ENCODE measurements around the gene TPRG1.

DNA sequence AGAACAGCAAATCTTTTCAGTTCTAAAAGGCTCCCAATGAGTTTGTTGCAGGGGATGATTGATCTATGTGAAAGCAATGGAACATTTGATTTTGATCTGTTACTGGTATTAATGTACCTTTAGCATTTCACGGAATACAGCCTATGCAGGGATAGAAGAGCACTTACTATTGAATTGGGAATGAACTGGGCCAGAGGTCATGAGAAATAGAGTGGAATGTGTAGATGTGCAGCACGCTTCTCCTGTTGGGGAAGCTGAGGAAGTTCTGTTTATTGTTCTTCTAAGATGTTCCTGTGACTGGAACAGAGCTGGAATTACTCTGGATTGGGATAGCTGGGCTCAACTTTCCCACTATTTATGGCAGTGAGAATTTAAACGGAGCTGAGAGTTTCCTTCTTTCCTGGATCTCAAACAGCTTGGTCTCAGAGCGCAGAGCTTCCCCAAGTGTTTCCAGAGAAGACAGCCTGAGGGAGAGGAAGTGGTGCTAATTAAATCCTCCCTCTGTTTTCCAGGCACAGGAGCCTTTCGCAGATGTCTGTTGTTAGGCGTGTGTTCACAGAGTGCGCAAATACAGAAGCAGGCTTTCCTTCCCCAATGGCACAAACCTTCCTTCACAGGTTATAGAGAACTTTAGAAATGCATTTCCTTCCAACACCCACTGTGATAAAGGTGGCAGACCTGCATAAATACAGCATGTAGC lies 32.5 kb downstream of the TPRG1 start:
- TF ChIP-seq POLR2A (IDR thresholded peaks at IDR 0.05) = no peak
- TF ChIP-seq, protein P1, sequence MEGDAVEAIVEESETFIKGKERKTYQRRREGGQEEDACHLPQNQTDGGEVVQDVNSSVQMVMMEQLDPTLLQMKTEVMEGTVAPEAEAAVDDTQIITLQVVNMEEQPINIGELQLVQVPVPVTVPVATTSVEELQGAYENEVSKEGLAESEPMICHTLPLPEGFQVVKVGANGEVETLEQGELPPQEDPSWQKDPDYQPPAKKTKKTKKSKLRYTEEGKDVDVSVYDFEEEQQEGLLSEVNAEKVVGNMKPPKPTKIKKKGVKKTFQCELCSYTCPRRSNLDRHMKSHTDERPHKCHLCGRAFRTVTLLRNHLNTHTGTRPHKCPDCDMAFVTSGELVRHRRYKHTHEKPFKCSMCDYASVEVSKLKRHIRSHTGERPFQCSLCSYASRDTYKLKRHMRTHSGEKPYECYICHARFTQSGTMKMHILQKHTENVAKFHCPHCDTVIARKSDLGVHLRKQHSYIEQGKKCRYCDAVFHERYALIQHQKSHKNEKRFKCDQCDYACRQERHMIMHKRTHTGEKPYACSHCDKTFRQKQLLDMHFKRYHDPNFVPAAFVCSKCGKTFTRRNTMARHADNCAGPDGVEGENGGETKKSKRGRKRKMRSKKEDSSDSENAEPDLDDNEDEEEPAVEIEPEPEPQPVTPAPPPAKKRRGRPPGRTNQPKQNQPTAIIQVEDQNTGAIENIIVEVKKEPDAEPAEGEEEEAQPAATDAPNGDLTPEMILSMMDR (IDR thresholded peaks at IDR 0.05) = no peak

Measured in prostate gland (tissue), 2 donors.